ENCODE results near the gene SEMA5B.

Gene SEMA5B

GRCh38 chr3:123072564-123072963 is 45.0 kb upstream of the SEMA5B start:
- no peak for TF ChIP-seq SIN3A (IDR thresholded peaks at IDR 0.05; ENCODE audit: borderline replicate concordance, insufficient read depth, low read length)
- TF ChIP-seq TAF1 (IDR thresholded peaks at IDR 0.05; ENCODE audit: borderline replicate concordance, insufficient read depth, low read length): no peak
- TF ChIP-seq REST (IDR thresholded peaks at IDR 0.05; ENCODE audit: insufficient read depth in 1 of 2, low read depth in 2 of 2, low read length in 2 of 2): no peak
- no peak for TF ChIP-seq POLR2AphosphoS5 (IDR thresholded peaks at IDR 0.05; ENCODE audit: low read depth, low read length)
- TF ChIP-seq FOXP2 (optimal IDR thresholded peaks at IDR 0.05; ENCODE audit: borderline replicate concordance, extremely low read depth, extremely low read length, insufficient read depth): no peak

- TF ChIP-seq SIN3A (IDR thresholded peaks at IDR 0.05; ENCODE audit: borderline replicate concordance, insufficient read depth, low read length): no peak
- no peak for TF ChIP-seq POLR2AphosphoS5 (IDR thresholded peaks at IDR 0.05; ENCODE audit: low read depth, low read length)
- TF ChIP-seq FOXP2 (optimal IDR thresholded peaks at IDR 0.05; ENCODE audit: borderline replicate concordance, extremely low read depth, extremely low read length, insufficient read depth): no peak
- TF ChIP-seq REST (IDR thresholded peaks at IDR 0.05; ENCODE audit: insufficient read depth in 1 of 2, low read depth in 2 of 2, low read length in 2 of 2): no peak
- no peak for TF ChIP-seq TAF1 (IDR thresholded peaks at IDR 0.05; ENCODE audit: borderline replicate concordance, insufficient read depth, low read length)
Observed at GRCh38 chr3:123072152-123072551, 44.6 kb upstream of the SEMA5B start.

- TF ChIP-seq TAF1 (IDR thresholded peaks at IDR 0.05; ENCODE audit: borderline replicate concordance, insufficient read depth, low read length) (no peak), POLR2AphosphoS5 (IDR thresholded peaks at IDR 0.05; ENCODE audit: low read depth, low read length) (no peak), FOXP2 (optimal IDR thresholded peaks at IDR 0.05; ENCODE audit: borderline replicate concordance, extremely low read depth, extremely low read length, insufficient read depth) (no peak), SIN3A (IDR thresholded peaks at IDR 0.05; ENCODE audit: borderline replicate concordance, insufficient read depth, low read length) (no peak), REST (IDR thresholded peaks at IDR 0.05; ENCODE audit: insufficient read depth in 1 of 2, low read depth in 2 of 2, low read length in 2 of 2) (no peak)
Observed at GRCh38 chr3:123071581-123071980, 44.0 kb upstream of the SEMA5B start.

GRCh38 chr3:123071146-123071545 is 43.6 kb upstream of the SEMA5B start:
- TF ChIP-seq POLR2AphosphoS5 (IDR thresholded peaks at IDR 0.05; ENCODE audit: low read depth, low read length): no peak
- no peak for TF ChIP-seq FOXP2 (optimal IDR thresholded peaks at IDR 0.05; ENCODE audit: borderline replicate concordance, extremely low read depth, extremely low read length, insufficient read depth)
- no peak for TF ChIP-seq SIN3A (IDR thresholded peaks at IDR 0.05; ENCODE audit: borderline replicate concordance, insufficient read depth, low read length)
- no peak for TF ChIP-seq TAF1 (IDR thresholded peaks at IDR 0.05; ENCODE audit: borderline replicate concordance, insufficient read depth, low read length)
- no peak for TF ChIP-seq REST (IDR thresholded peaks at IDR 0.05; ENCODE audit: insufficient read depth in 1 of 2, low read depth in 2 of 2, low read length in 2 of 2)

- TF ChIP-seq POLR2AphosphoS5 (IDR thresholded peaks at IDR 0.05; ENCODE audit: low read depth, low read length): no peak
- no peak for TF ChIP-seq SIN3A (IDR thresholded peaks at IDR 0.05; ENCODE audit: borderline replicate concordance, insufficient read depth, low read length)
- TF ChIP-seq REST (IDR thresholded peaks at IDR 0.05; ENCODE audit: insufficient read depth in 1 of 2, low read depth in 2 of 2, low read length in 2 of 2): peak in 1 of 2 experiments; percentile 57; a peak in 2 of 4 replicates
Observed at GRCh38 chr3:123070510-123070909, 42.9 kb upstream of the SEMA5B start.

Data from PFSK-1 (cell line).